GM23338 (cell line): ENCODE results near the gene TSPAN1. TPM values are rescaled to one million over a fixed set of nuclear protein-coding genes. Genes with fewer than 3 reads are reported as not detected.

ENCODE experiments used
- ATAC-seq: fragments of 200-7000 bp; cut with Tn5 transposase; 3 replicates; pipeline ENCODE4 v1.9.1; 2020
- DNase-seq: peaks from one replicate; pipeline ENCODE4 v3.0.0-alpha.2; 2015; ENCODE audit warnings: low spot score
- H2AFZ ChIP-seq: fragments of 200-600 bp; sonication (generic); 2 replicates; pipeline ENCODE4 v1.8.0; 2016; ENCODE audit warnings: antibody characterized with exemption, mild to moderate bottlenecking, moderate library complexity
- H3F3A ChIP-seq: fragments of 200-600 bp; sonication (generic); replicated peaks from 2 replicates; pipeline ENCODE4 v1.8.0; 2017; ENCODE audit warnings: antibody characterized with exemption, mixed run types, low read depth
- H3K27ac ChIP-seq: fragments of 200-600 bp; sonication (generic); 2 replicates; pipeline ENCODE4 v1.6.1; 2016; ENCODE audit warnings: low read depth
- H3K27me3 ChIP-seq: fragments of 200-600 bp; sonication (generic); 2 replicates; pipeline ENCODE4 v1.8.0; 2016; ENCODE audit warnings: mild to moderate bottlenecking, mixed run types, moderate library complexity; ENCODE audit not compliant: insufficient read depth
- H3K36me3 ChIP-seq: fragments of 200-600 bp; sonication (generic); 2 replicates; pipeline ENCODE4 v1.8.0; 2016; ENCODE audit warnings: mild to moderate bottlenecking; ENCODE audit not compliant: insufficient read depth
- H3K4me1 ChIP-seq: fragments of 200-600 bp; sonication (generic); 2 replicates; pipeline ENCODE4 v1.8.0; 2016; ENCODE audit warnings: mild to moderate bottlenecking, moderate library complexity; ENCODE audit not compliant: insufficient read depth
- H3K4me2 ChIP-seq: fragments of 200-600 bp; sonication (generic); 2 replicates; pipeline ENCODE4 v1.7.1; 2017; ENCODE audit warnings: mixed run types
- H3K4me3 ChIP-seq: fragments of 200-600 bp; sonication (generic); 2 replicates; pipeline ENCODE4 v1.6.1; 2016; ENCODE audit warnings: mixed run types
- H3K79me2 ChIP-seq: fragments of 200-600 bp; sonication (generic); replicated peaks from 2 replicates; pipeline ENCODE4 v1.8.0; 2017; ENCODE audit warnings: mild to moderate bottlenecking; ENCODE audit not compliant: insufficient read depth
- H3K9me2 ChIP-seq: fragments of 200-600 bp; sonication (generic); 2 replicates; pipeline ENCODE4 v1.8.0; 2017; ENCODE audit not compliant: insufficient read depth
- H4K20me1 ChIP-seq: fragments of 200-600 bp; sonication (generic); replicated peaks from 2 replicates; pipeline ENCODE4 v1.8.0; 2017; ENCODE audit warnings: mild to moderate bottlenecking; ENCODE audit not compliant: insufficient read depth
- H3K27ac Mint-ChIP-seq: 2 replicates; pipeline ENCODE4 v1.8.0; 2020; ENCODE audit warnings: inconsistent platforms, mild to moderate bottlenecking, moderate library complexity, mixed read lengths
- H3K27me3 Mint-ChIP-seq: 3 replicates; pipeline ENCODE4 v1.8.0; 2022; ENCODE audit warnings: low read depth, mild to moderate bottlenecking, moderate library complexity, mixed read lengths, inconsistent platforms; ENCODE audit not compliant: insufficient read depth, poor library complexity
- H3K36me3 Mint-ChIP-seq: 3 replicates; pipeline ENCODE4 v1.8.0; 2021; ENCODE audit warnings: low read depth, mild to moderate bottlenecking, inconsistent platforms, moderate library complexity, mixed read lengths
- H3K4me1 Mint-ChIP-seq: 3 replicates; pipeline ENCODE4 v1.8.0; 2020; ENCODE audit warnings: mild to moderate bottlenecking, inconsistent platforms, mixed read lengths
- H3K4me3 Mint-ChIP-seq: 3 replicates; pipeline ENCODE4 v1.8.0; 2021; ENCODE audit warnings: moderate library complexity, mild to moderate bottlenecking, inconsistent platforms, mixed read lengths
- H3K9me3 Mint-ChIP-seq: 3 replicates; pipeline ENCODE4 v1.8.0; 2020; ENCODE audit warnings: moderate library complexity, mild to moderate bottlenecking, inconsistent platforms, mixed read lengths
- CREB1 ChIP-seq: fragments of 250-450 bp; sonication (Bioruptor Pico); IDR thresholded peaks from 2 replicates; pipeline ENCODE4 v1.5.0; 2020; ENCODE audit warnings: low read depth, mild to moderate bottlenecking, moderate library complexity
- CTCF ChIP-seq, 2 experiments: fragments of 200-600 bp in 1 of 2; sonication (generic) in 1 of 2; conservative IDR thresholded peaks; 2 replicates each; pipeline versions ENCODE4 v1.5.1 to v1.6.1; 2016 to 2017; ENCODE audit warnings: antibody characterized with exemption in 2 of 2, low read depth in 2 of 2, mild to moderate bottlenecking in 2 of 2, moderate library complexity in 1 of 2
- ETS1 ChIP-seq: IDR thresholded peaks from 2 replicates; pipeline ENCODE4 v1.6.1; 2016; ENCODE audit warnings: antibody characterized with exemption
- EZH2 ChIP-seq: fragments of 200-600 bp; sonication (generic); IDR thresholded peaks from one replicate; pipeline ENCODE4 v1.8.0; 2017; ENCODE audit warnings: antibody characterized with exemption, mild to moderate bottlenecking, low read depth; ENCODE audit not compliant: unreplicated experiment
- EZH2phosphoT487 ChIP-seq: fragments of 200-600 bp; sonication (generic); IDR thresholded peaks from one replicate; pipeline ENCODE4 v1.8.1; 2018; ENCODE audit warnings: antibody characterized with exemption; ENCODE audit not compliant: unreplicated experiment
- JUNB ChIP-seq: IDR thresholded peaks from one replicate; pipeline ENCODE4 v1.6.1; 2016; ENCODE audit warnings: antibody characterized with exemption; ENCODE audit not compliant: unreplicated experiment
- NANOG ChIP-seq: IDR thresholded peaks from 2 replicates; pipeline ENCODE4 v1.6.1; 2016; ENCODE audit warnings: antibody characterized with exemption, borderline replicate concordance
- POLR2AphosphoS5 ChIP-seq: IDR thresholded peaks from 2 replicates; pipeline ENCODE4 v1.6.1; 2016; ENCODE audit warnings: antibody characterized with exemption, low read depth
- REST ChIP-seq: IDR thresholded peaks from one replicate; pipeline ENCODE4 v1.6.1; 2018; ENCODE audit warnings: antibody characterized with exemption; ENCODE audit not compliant: unreplicated experiment
- STAT1 ChIP-seq: IDR thresholded peaks from one replicate; pipeline ENCODE4 v1.6.1; 2016; ENCODE audit warnings: antibody characterized with exemption; ENCODE audit not compliant: unreplicated experiment
- ZNF114 ChIP-seq: fragments of 250-450 bp; sonication (Bioruptor Pico); IDR thresholded peaks from 2 replicates; pipeline ENCODE4 v1.5.0; 2020; ENCODE audit warnings: mild to moderate bottlenecking, moderate library complexity
- ZNF331 ChIP-seq: fragments of 250-450 bp; sonication (Bioruptor Pico); IDR thresholded peaks from 2 replicates; pipeline ENCODE4 v1.5.0; 2020; ENCODE audit warnings: low read depth, mild to moderate bottlenecking, moderate library complexity
- polyA plus RNA-seq: library from polyadenylated mRNA; unstranded; fragments of >200 nt; fragmentation: Nextera tagmentation; extraction: Ambion mirVana; gene quantifications from 2 replicates; pipeline ENCODE4 v1.2.1, GENCODE V29; 2016
- total RNA-seq: library from RNA; depleted of rRNA; stranded (reverse); fragments of >200 nt; shearing (Covaris generic); gene quantifications from 2 replicates; pipeline ENCODE4 v1.2.3, GENCODE V29; 2014

Gene TSPAN1
- total and polyA plus RNA-seq, 2 experiments from 2014 or later: not detected

- no peaks in the 10 kb centered on the region for H3F3A ChIP-seq
- H3K27ac Mint-ChIP-seq: no peak overlapping the region
- TF ChIP-seq STAT1 (no peak), ETS1 (no peak), CREB1 (CRISPR knock-in tag) (no peak), JUNB (no peak), EZH2phosphoT487 (no peak), CTCF (conservative IDR thresholded peaks at IDR 0.05; ENCODE audit: low read depth in 2 of 2) (no peak), NANOG (no peak)
- no peak overlapping the region for H3K4me2 ChIP-seq
- no peak for DNase-seq
- no peak overlapping the region for H3K4me3 ChIP-seq
- H3K79me2 ChIP-seq: no peaks in the 10 kb centered on the region
- H3K4me3 Mint-ChIP-seq: no peak overlapping the region
- H3K9me3 Mint-ChIP-seq: no peaks in the 10 kb centered on the region
- no peaks in the 10 kb centered on the region for H3K4me1 Mint-ChIP-seq
- peaks cover 27% of the 10 kb centered on the region for H3K36me3 Mint-ChIP-seq
- no peak overlapping the region for H3K27ac ChIP-seq
- ATAC-seq: no peak
- H3K4me1 ChIP-seq: no peaks in the 10 kb centered on the region
- no peak overlapping the region for H2AFZ ChIP-seq
- peaks cover 7% of the 10 kb centered on the region for H3K27me3 Mint-ChIP-seq
- no peaks in the 10 kb centered on the region; the same call in 1 of the 2 replicates for H4K20me1 ChIP-seq
- no peaks in the 10 kb centered on the region for H3K9me2 ChIP-seq
- no peaks in the 10 kb centered on the region; the same call in 1 of the 2 replicates for H3K36me3 ChIP-seq
- no peaks in the 10 kb centered on the region for H3K27me3 ChIP-seq
Measured at GRCh38 chr1:46192171-46192570, 17.3 kb downstream of the TSPAN1 start.

GRCh38 chr1:46193285-46193684 lies 18.4 kb downstream of the TSPAN1 start:
- no peak overlapping the region for H3K27ac Mint-ChIP-seq
- TF ChIP-seq POLR2AphosphoS5 (no peak), EZH2phosphoT487 (no peak), STAT1 (no peak), ETS1 (no peak), ZNF114 (CRISPR knock-in tag) (no peak), CTCF (conservative IDR thresholded peaks at IDR 0.05; ENCODE audit: low read depth in 2 of 2) (no peak), JUNB (no peak), CREB1 (CRISPR knock-in tag) (no peak), EZH2 (no peak), ZNF331 (no peak), REST (no peak), NANOG (no peak)

More at GRCh38 chr1:46193285-46193684, 18.4 kb downstream of the TSPAN1 start:
- Histone ChIP-seq H3K9me2 (no peaks in the 10 kb centered on the region), H3K27me3 (no peaks in the 10 kb centered on the region), H3K36me3 (no peaks in the 10 kb centered on the region; the same call in 1 of the 2 replicates), H3K4me2 (no peak overlapping the region), H3F3A (peaks cover 7% of the 10 kb centered on the region; the same call in 1 of the 2 replicates), H3K4me1 (no peaks in the 10 kb centered on the region), H3K27ac (no peak overlapping the region), H2AFZ (no peak overlapping the region), H3K4me3 (no peak overlapping the region), H4K20me1 (no peaks in the 10 kb centered on the region; the same call in 1 of the 2 replicates), H3K79me2 (no peaks in the 10 kb centered on the region)
- no peak overlapping the region for H3K4me3 Mint-ChIP-seq
- no peaks in the 10 kb centered on the region for H3K4me1 Mint-ChIP-seq
- peaks cover 5% of the 10 kb centered on the region for H3K27me3 Mint-ChIP-seq
- ATAC-seq (no peak), DNase-seq (no peak)
- peaks cover 22% of the 10 kb centered on the region for H3K36me3 Mint-ChIP-seq
- H3K9me3 Mint-ChIP-seq: no peaks in the 10 kb centered on the region
